Measurements from ENCODE around the gene ASB14. TPM values are rescaled to one million over a fixed set of nuclear protein-coding genes. Genes with fewer than 3 reads are reported as not detected.
A peak's percentile ranks its signal among the peaks of the same experiment; 100 is the strongest.
"Not testable (repeated sequence)": the region's sequence is repeated elsewhere in the genome, so short reads cannot be mapped to it uniquely, and the experiment has no call there.

ASB14 gene
- total and polyA plus RNA-seq, 2 experiments from 2014 or later = 0.15 TPM; not detected in 1

GRCh38 chr3:57331078-57331610 lies 38.7 kb upstream of the ASB14 start:
- Histone ChIP-seq H3K27me3 (replicated peaks; ENCODE audit: insufficient read depth) (peaks cover 4% of the 10 kb centered on the region; the same call in 1 of the 2 replicates), H3K9me3 (ENCODE audit: low read depth) (no peaks in the 10 kb centered on the region), H3K36me3 (ENCODE audit: low read depth) (no peaks in the 10 kb centered on the region), H3K27ac (no peak overlapping the region), H3K9me2 (ENCODE audit: insufficient read depth) (no peaks in the 10 kb centered on the region), H3K4me3 (no peak overlapping the region), H3K9ac (no peak overlapping the region), H3K4me1 (ENCODE audit: insufficient read depth) (no peaks in the 10 kb centered on the region), H2AFZ (no peak overlapping the region), H3K79me2 (ENCODE audit: insufficient read depth) (no peaks in the 10 kb centered on the region), H3F3A (ENCODE audit: insufficient read depth) (no peaks in the 10 kb centered on the region), H3K4me2 (ENCODE audit: unreplicated experiment) (no peak overlapping the region), H4K20me1 (ENCODE audit: insufficient read depth) (no peaks in the 10 kb centered on the region)
- in situ Hi-C loops (cut with MboI) = no loop called here
- DNase-seq = no peak
- no peak for TF ChIP-seq EZH2phosphoT487 (IDR thresholded peaks at IDR 0.05; ENCODE audit: insufficient read depth, low read depth)
- TF ChIP-seq EZH2 (IDR thresholded peaks at IDR 0.05; ENCODE audit: insufficient read depth, poor library complexity, severe bottlenecking) = no peak
- WGBS, 2 experiments (ENCODE audit: low coverage in 1 of 2, low lambda C conversion rate in 2 of 2, missing lambda C conversion rate in 2 of 2) = 51 to 57% methylated on average over 3 of the region's 3 CpGs

- 68 to 75% methylated on average over 1 of the region's 1 CpG for WGBS, 2 experiments (ENCODE audit: low coverage in 1 of 2, low lambda C conversion rate in 2 of 2, missing lambda C conversion rate in 2 of 2)
- H3F3A ChIP-seq (ENCODE audit: insufficient read depth); H3K36me3 ChIP-seq (ENCODE audit: low read depth); H3K4me2 ChIP-seq (ENCODE audit: unreplicated experiment); in situ Hi-C loops (cut with MboI); H3K27ac ChIP-seq; H3K27me3 ChIP-seq (replicated peaks; ENCODE audit: insufficient read depth); H3K4me3 ChIP-seq; H3K9me3 ChIP-seq (ENCODE audit: low read depth); H3K9ac ChIP-seq; DNase-seq; H4K20me1 ChIP-seq (ENCODE audit: insufficient read depth); H3K9me2 ChIP-seq (ENCODE audit: insufficient read depth); H2AFZ ChIP-seq; H3K4me1 ChIP-seq (ENCODE audit: insufficient read depth); H3K79me2 ChIP-seq (ENCODE audit: insufficient read depth): not testable (repeated sequence)
Observed at GRCh38 chr3:57326498-57326897, 34.0 kb upstream of the ASB14 start.

- DNase-seq = no peak
- H3K4me3 ChIP-seq = no peak overlapping the region
- no peak overlapping the region for H3K4me2 ChIP-seq (ENCODE audit: unreplicated experiment)
- H3K4me1 ChIP-seq (ENCODE audit: insufficient read depth) = no peaks in the 10 kb centered on the region
- H4K20me1 ChIP-seq (ENCODE audit: insufficient read depth) = no peaks in the 10 kb centered on the region
- no peaks in the 10 kb centered on the region for H3K9me2 ChIP-seq (ENCODE audit: insufficient read depth)
- no peaks in the 10 kb centered on the region for H3K79me2 ChIP-seq (ENCODE audit: insufficient read depth)
- no peak overlapping the region for H3K27ac ChIP-seq
- H3K36me3 ChIP-seq (ENCODE audit: low read depth) = no peaks in the 10 kb centered on the region
- no peaks in the 10 kb centered on the region; the same call in 1 of the 2 replicates for H3K27me3 ChIP-seq (replicated peaks; ENCODE audit: insufficient read depth)
- no peak overlapping the region for H3K9ac ChIP-seq
- H3F3A ChIP-seq (ENCODE audit: insufficient read depth) = no peaks in the 10 kb centered on the region
- 83 to 84% methylated on average over 3 of the region's 3 CpGs for WGBS, 2 experiments (ENCODE audit: low coverage in 1 of 2, low lambda C conversion rate in 2 of 2, missing lambda C conversion rate in 2 of 2)
- TF ChIP-seq EZH2 (IDR thresholded peaks at IDR 0.05; ENCODE audit: insufficient read depth, poor library complexity, severe bottlenecking) (no peak), EZH2phosphoT487 (IDR thresholded peaks at IDR 0.05; ENCODE audit: insufficient read depth, low read depth) (no peak)
- in situ Hi-C loops (cut with MboI) = no loop called here
- H2AFZ ChIP-seq = no peak overlapping the region
- no peaks in the 10 kb centered on the region for H3K9me3 ChIP-seq (ENCODE audit: low read depth)
Observed at GRCh38 chr3:57314204-57314603, 21.7 kb upstream of the ASB14 start.

- no peaks in the 10 kb centered on the region for H3F3A ChIP-seq (ENCODE audit: insufficient read depth)
- DNase-seq = no peak
- no peaks in the 10 kb centered on the region for H3K4me1 ChIP-seq (ENCODE audit: insufficient read depth)
- TF ChIP-seq EZH2 (IDR thresholded peaks at IDR 0.05; ENCODE audit: insufficient read depth, poor library complexity, severe bottlenecking) (no peak), EZH2phosphoT487 (IDR thresholded peaks at IDR 0.05; ENCODE audit: insufficient read depth, low read depth) (no peak)
- H3K4me3 ChIP-seq = no peak overlapping the region
- H3K9me2 ChIP-seq (ENCODE audit: insufficient read depth) = no peaks in the 10 kb centered on the region
- H3K36me3 ChIP-seq (ENCODE audit: low read depth) = no peaks in the 10 kb centered on the region
- WGBS, 2 experiments (ENCODE audit: low coverage in 1 of 2, low lambda C conversion rate in 2 of 2, missing lambda C conversion rate in 2 of 2) = 44 to 48% methylated on average over 3 of the region's 3 CpGs
- H4K20me1 ChIP-seq (ENCODE audit: insufficient read depth) = no peaks in the 10 kb centered on the region
- no peaks in the 10 kb centered on the region for H3K9me3 ChIP-seq (ENCODE audit: low read depth)
- no peak overlapping the region for H3K27ac ChIP-seq
- no peak overlapping the region for H3K4me2 ChIP-seq (ENCODE audit: unreplicated experiment)
- H2AFZ ChIP-seq = no peak overlapping the region
- in situ Hi-C loops (cut with MboI) = no loop called here
- no peaks in the 10 kb centered on the region for H3K27me3 ChIP-seq (replicated peaks; ENCODE audit: insufficient read depth)
- H3K9ac ChIP-seq = no peak overlapping the region
- H3K79me2 ChIP-seq (ENCODE audit: insufficient read depth) = no peaks in the 10 kb centered on the region
Observed at GRCh38 chr3:57309769-57310360, 17.4 kb upstream of the ASB14 start.

GRCh38 chr3:57303520-57303919 lies 11.0 kb upstream of the ASB14 start:
- H3K27me3 ChIP-seq (replicated peaks; ENCODE audit: insufficient read depth); H3K4me1 ChIP-seq (ENCODE audit: insufficient read depth); H3K4me2 ChIP-seq (ENCODE audit: unreplicated experiment); H3K9me2 ChIP-seq (ENCODE audit: insufficient read depth); H3K79me2 ChIP-seq (ENCODE audit: insufficient read depth); H3K9ac ChIP-seq; H3F3A ChIP-seq (ENCODE audit: insufficient read depth); in situ Hi-C loops (cut with MboI); H4K20me1 ChIP-seq (ENCODE audit: insufficient read depth); H3K9me3 ChIP-seq (ENCODE audit: low read depth); H3K4me3 ChIP-seq; H3K27ac ChIP-seq; H3K36me3 ChIP-seq (ENCODE audit: low read depth); H2AFZ ChIP-seq: not testable (repeated sequence)
- DNase-seq = peak; percentile 26
- 84 to 88% methylated on average over 7 of the region's 7 CpGs for WGBS, 2 experiments (ENCODE audit: low coverage in 1 of 2, low lambda C conversion rate in 2 of 2, missing lambda C conversion rate in 2 of 2)
